Nephron progenitor cell (in vitro differentiated cells): ENCODE measurements around the gene CD244.

Source experiments
- DNase-seq: peaks from one replicate; pipeline ENCODE4 v3.0.0; 2021
- H3K27ac Mint-ChIP-seq: 2 replicates; pipeline ENCODE4 v1.8.0; 2021; ENCODE audit warnings: mild to moderate bottlenecking, moderate library complexity, mixed read lengths
- H3K27me3 Mint-ChIP-seq: 2 replicates; pipeline ENCODE4 v1.8.0; 2021; ENCODE audit warnings: mild to moderate bottlenecking, low read depth, mixed read lengths; ENCODE audit not compliant: poor library complexity
- H3K36me3 Mint-ChIP-seq: 2 replicates; pipeline ENCODE4 v1.8.0; 2021; ENCODE audit warnings: low read depth, mixed read lengths
- H3K4me1 Mint-ChIP-seq: 2 replicates; pipeline ENCODE4 v1.8.0; 2021; ENCODE audit warnings: mixed read lengths
- H3K4me3 Mint-ChIP-seq: 2 replicates; pipeline ENCODE4 v1.8.0; 2021; ENCODE audit warnings: mild to moderate bottlenecking, moderate library complexity, mixed read lengths
- H3K9me3 Mint-ChIP-seq: 2 replicates; pipeline ENCODE4 v1.8.0; 2021; ENCODE audit warnings: mild to moderate bottlenecking, moderate library complexity, mixed read lengths
- TF ChIP-seq, protein P1 (sequence below): fragments of 200-600 bp; sonication (generic); IDR thresholded peaks from 2 replicates; pipeline ENCODE4 v1.5.0; 2021; ENCODE audit warnings: antibody characterized with exemption

CD244 gene

DNA sequence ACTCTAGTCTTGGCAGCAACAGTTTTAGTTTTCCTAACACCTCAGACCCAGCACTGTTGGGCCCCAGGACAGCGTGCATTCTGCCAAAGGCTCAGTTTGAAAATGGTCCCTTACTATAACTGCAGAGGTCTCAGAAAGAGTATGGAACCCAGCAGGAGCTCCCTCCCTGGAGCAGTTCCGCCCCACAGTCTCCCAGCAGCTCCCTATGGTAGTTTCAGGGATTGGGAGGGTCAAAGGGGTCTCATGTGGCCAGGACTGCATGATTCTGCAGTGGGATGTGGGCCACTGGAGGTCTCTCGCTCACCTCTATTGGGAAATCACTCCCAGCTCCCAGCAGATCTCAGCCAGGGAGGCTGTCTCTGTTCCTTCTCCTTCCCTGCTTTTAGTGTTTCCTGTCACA lies 54.4 kb downstream of the CD244 start:
- TF ChIP-seq, protein P1, sequence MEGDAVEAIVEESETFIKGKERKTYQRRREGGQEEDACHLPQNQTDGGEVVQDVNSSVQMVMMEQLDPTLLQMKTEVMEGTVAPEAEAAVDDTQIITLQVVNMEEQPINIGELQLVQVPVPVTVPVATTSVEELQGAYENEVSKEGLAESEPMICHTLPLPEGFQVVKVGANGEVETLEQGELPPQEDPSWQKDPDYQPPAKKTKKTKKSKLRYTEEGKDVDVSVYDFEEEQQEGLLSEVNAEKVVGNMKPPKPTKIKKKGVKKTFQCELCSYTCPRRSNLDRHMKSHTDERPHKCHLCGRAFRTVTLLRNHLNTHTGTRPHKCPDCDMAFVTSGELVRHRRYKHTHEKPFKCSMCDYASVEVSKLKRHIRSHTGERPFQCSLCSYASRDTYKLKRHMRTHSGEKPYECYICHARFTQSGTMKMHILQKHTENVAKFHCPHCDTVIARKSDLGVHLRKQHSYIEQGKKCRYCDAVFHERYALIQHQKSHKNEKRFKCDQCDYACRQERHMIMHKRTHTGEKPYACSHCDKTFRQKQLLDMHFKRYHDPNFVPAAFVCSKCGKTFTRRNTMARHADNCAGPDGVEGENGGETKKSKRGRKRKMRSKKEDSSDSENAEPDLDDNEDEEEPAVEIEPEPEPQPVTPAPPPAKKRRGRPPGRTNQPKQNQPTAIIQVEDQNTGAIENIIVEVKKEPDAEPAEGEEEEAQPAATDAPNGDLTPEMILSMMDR: no peak
- peaks cover 46% of the 10 kb centered on the region for H3K9me3 Mint-ChIP-seq
- peaks cover 4% of the 10 kb centered on the region for H3K27me3 Mint-ChIP-seq
- no peak overlapping the region for H3K27ac Mint-ChIP-seq
- peaks cover 5% of the 10 kb centered on the region for H3K36me3 Mint-ChIP-seq
- H3K4me1 Mint-ChIP-seq: no peaks in the 10 kb centered on the region
- no peak overlapping the region for H3K4me3 Mint-ChIP-seq
- DNase-seq: no peak

DNA sequence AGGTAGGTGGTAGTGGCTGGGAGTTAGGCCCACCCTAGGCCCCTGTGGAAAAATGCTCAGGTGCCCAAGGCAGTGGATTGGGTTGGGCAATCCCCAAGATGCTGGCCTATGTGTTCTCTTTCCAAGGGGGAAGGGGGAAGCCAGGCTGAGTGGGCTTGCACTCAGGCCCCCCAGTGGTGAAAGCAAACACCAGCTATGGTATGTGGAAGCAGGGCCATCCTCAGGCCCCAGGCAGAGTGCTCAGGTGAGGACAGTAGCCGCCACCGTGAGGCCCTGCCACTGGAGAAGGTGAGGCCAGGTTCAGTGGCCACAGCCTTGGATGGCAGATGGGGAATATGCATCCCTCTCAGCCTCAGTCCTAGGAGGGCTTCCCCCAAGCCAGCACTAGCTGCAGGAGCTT lies 54.9 kb downstream of the CD244 start:
- peaks cover 47% of the 10 kb centered on the region for H3K9me3 Mint-ChIP-seq
- no peak overlapping the region for H3K4me3 Mint-ChIP-seq
- TF ChIP-seq, protein P1: no peak
- no peak for DNase-seq
- peaks cover 5% of the 10 kb centered on the region for H3K36me3 Mint-ChIP-seq
- H3K27ac Mint-ChIP-seq: no peak overlapping the region
- H3K4me1 Mint-ChIP-seq: no peaks in the 10 kb centered on the region
- H3K27me3 Mint-ChIP-seq: no peaks in the 10 kb centered on the region

DNA sequence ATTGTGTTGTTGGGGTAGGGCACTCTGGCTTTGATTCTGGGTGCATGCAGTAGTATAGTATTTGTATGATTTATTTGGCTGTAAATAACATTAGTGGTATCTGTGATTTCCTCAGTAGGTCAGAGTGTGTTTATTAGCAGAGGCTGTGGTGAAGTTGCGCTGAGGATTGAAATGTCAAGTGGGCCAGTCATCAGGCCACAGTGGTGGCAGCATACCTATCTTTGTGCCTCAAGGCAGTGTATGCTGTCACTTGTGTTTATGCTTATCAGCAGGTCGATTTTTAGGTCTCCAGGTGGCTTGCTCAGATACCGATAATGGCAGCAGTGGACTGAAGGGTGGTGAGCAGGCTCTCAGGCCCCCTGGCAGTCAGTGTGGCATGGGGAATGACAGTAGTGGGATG lies 55.4 kb downstream of the CD244 start:
- Mint-ChIP-seq H3K9me3 (peaks cover 49% of the 10 kb centered on the region), H3K36me3 (peaks cover 5% of the 10 kb centered on the region), H3K4me3 (no peak overlapping the region), H3K27me3 (no peaks in the 10 kb centered on the region), H3K27ac (no peak overlapping the region), H3K4me1 (no peaks in the 10 kb centered on the region)
- DNase-seq: no peak
- TF ChIP-seq, protein P1: no peak

DNA sequence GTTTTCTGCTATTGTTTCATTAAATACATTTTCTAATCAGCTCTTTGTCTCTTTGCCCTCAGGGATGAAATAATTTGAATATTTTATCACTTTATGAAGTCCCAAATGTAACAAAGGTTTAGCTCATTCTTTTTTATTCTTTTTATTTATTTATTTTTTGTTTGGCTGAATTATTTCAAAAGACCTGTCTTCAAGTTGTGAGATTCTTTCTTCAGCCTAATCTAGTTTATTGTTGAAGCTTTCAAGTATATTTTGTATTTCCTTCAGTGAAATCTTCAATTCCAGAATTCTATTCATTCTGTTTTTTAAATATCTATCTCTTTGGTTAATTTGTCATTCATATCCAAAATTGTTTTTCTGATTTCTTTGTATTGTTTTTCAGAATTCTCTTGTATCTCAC lies 55.9 kb downstream of the CD244 start:
- TF ChIP-seq, protein P1: no peak
- Mint-ChIP-seq H3K27me3 (no peaks in the 10 kb centered on the region), H3K36me3 (peaks cover 5% of the 10 kb centered on the region), H3K4me3 (no peak overlapping the region), H3K27ac (no peak overlapping the region), H3K4me1 (no peaks in the 10 kb centered on the region), H3K9me3 (peaks cover 49% of the 10 kb centered on the region)
- no peak for DNase-seq

DNA sequence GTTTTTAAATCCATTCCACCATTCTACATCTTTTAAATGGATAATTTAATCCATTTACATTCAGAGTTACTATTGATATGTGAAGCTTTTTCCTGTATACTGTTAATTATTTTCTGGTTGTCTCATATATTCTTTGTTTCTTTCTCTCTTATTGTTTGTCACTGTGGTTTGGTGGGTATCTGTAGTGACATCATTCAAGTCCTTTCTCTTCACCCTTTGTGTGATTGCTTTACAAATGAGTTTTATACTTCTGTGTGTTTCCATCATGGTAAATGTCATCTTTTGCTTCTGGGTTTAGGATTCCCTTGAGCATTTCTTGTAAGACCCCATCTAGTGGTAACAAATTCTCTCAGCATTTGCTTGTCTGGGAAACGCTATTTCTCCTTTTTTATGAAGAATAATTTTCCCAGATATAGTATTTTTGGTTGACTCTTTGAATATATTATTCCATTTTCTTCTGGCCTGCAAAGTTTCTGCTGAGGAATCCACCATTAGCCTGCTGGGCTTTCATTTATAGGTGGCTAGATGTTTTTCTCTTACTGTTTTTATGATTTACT lies 56.5 kb downstream of the CD244 start:
- Mint-ChIP-seq H3K9me3 (peaks cover 49% of the 10 kb centered on the region), H3K36me3 (peaks cover 5% of the 10 kb centered on the region), H3K27me3 (no peaks in the 10 kb centered on the region), H3K4me3 (no peak overlapping the region), H3K4me1 (no peaks in the 10 kb centered on the region), H3K27ac (no peak overlapping the region)
- DNase-seq: no peak
- TF ChIP-seq, protein P1: no peak

DNA sequence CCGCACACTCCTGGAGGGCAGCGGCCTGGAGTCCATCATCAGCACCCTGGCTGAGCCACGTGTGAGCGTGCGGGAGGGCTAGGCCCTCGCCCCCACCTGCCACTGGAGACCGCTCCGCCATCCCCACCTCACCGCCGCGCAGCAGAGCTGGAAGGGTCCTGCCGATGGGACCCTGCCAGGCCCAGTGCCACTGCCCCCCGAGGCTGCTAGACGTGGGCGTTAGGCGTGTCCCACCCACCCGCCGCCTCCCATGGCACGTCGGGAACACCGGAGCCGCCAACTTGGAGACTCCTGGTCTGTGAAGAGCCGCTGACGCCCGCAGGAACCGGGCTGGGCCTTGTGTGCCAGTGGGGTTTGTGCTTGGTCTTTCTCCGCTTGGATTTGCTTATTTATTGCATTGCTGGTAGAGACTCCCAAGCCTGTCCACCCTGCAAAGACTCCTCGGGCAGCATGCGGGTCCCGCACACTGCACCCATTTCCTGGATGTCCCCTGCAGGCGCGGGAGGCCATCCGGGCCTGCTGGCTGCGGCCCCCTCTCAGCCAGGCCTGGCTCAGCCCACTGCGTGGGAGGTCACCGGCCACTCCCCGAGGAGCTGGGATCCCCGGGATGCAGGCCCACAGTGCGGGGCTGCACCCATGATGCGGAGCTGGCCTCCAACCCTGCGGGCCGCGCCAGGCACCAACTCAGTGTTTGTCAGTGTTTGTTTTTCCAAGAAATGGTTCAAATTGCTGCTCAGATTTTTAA lies 60.7 kb downstream of the CD244 start:
- Mint-ChIP-seq H3K9me3 (peaks cover 36% of the 10 kb centered on the region), H3K27me3 (peaks cover 7% of the 10 kb centered on the region), H3K27ac (no peak overlapping the region), H3K36me3 (peaks cover 2% of the 10 kb centered on the region), H3K4me3 (no peak overlapping the region), H3K4me1 (no peaks in the 10 kb centered on the region)
- DNase-seq: no peak
- TF ChIP-seq, protein P1: no peak
